Memory B cell (primary cell): ENCODE results near the gene SDHA.
"Not testable (repeated sequence)": the region's sequence is repeated elsewhere in the genome, so short reads cannot be mapped to it uniquely, and the experiment has no call there.

Source experiments
- ATAC-seq: fragments of 150-1000 bp; cut with Tn5 transposase; 2 replicates; pipeline ENCODE4 v1.10.0; 2021; ENCODE audit warnings: low read depth, mild to moderate bottlenecking, moderate library complexity
- DNase-seq, 2 donors: peaks; one replicate each; pipeline ENCODE4 v3.0.0; 2022; ENCODE audit warnings: low spot score in 2 of 2
- H3K27ac Mint-ChIP-seq: one replicate; pipeline ENCODE4 v1.8.0; 2022; ENCODE audit warnings: mild to moderate bottlenecking, moderate library complexity, mixed read lengths
- H3K27me3 Mint-ChIP-seq: one replicate; pipeline ENCODE4 v1.8.0; 2022; ENCODE audit warnings: mixed read lengths
- H3K36me3 Mint-ChIP-seq: one replicate; pipeline ENCODE4 v1.8.0; 2022; ENCODE audit warnings: mild to moderate bottlenecking, mixed read lengths
- H3K4me1 Mint-ChIP-seq: one replicate; pipeline ENCODE4 v1.8.0; 2022; ENCODE audit warnings: mixed read lengths
- H3K4me3 Mint-ChIP-seq: one replicate; pipeline ENCODE4 v1.8.0; 2022; ENCODE audit warnings: mild to moderate bottlenecking, moderate library complexity, mixed read lengths
- H3K9me3 Mint-ChIP-seq: one replicate; pipeline ENCODE4 v1.8.0; 2022; ENCODE audit warnings: mixed read lengths

Gene SDHA

GRCh38 chr5:294788-295187 lies 76.7 kb downstream of the SDHA start:
- not testable (repeated sequence) for ATAC-seq, H3K27ac Mint-ChIP-seq, H3K4me3 Mint-ChIP-seq, DNase-seq, H3K4me1 Mint-ChIP-seq, H3K9me3 Mint-ChIP-seq, H3K27me3 Mint-ChIP-seq
- H3K36me3 Mint-ChIP-seq = peaks cover 20% of the 10 kb centered on the region

GRCh38 chr5:296207-296606 lies 78.1 kb downstream of the SDHA start:
- not testable (repeated sequence) for H3K27me3 Mint-ChIP-seq, H3K27ac Mint-ChIP-seq, H3K4me3 Mint-ChIP-seq, H3K9me3 Mint-ChIP-seq, DNase-seq, ATAC-seq
- Mint-ChIP-seq H3K36me3 (peaks cover 18% of the 10 kb centered on the region), H3K4me1 (peaks cover 12% of the 10 kb centered on the region)

- H3K27ac Mint-ChIP-seq, H3K4me3 Mint-ChIP-seq, H3K27me3 Mint-ChIP-seq, DNase-seq, H3K9me3 Mint-ChIP-seq, ATAC-seq: not testable (repeated sequence)
- H3K36me3 Mint-ChIP-seq = peaks cover 10% of the 10 kb centered on the region
- peaks cover 14% of the 10 kb centered on the region for H3K4me1 Mint-ChIP-seq
Observed at GRCh38 chr5:296954-297353, 78.8 kb downstream of the SDHA start.

- H3K9me3 Mint-ChIP-seq, ATAC-seq, H3K4me3 Mint-ChIP-seq, H3K27ac Mint-ChIP-seq, H3K36me3 Mint-ChIP-seq, DNase-seq, H3K27me3 Mint-ChIP-seq: not testable (repeated sequence)
- H3K4me1 Mint-ChIP-seq = peaks cover 16% of the 10 kb centered on the region
Observed at GRCh38 chr5:297448-297847, 79.3 kb downstream of the SDHA start.

GRCh38 chr5:297991-298736 lies 80.0 kb downstream of the SDHA start:
- H3K4me3 Mint-ChIP-seq, ATAC-seq, H3K9me3 Mint-ChIP-seq, H3K36me3 Mint-ChIP-seq, H3K27me3 Mint-ChIP-seq, DNase-seq, H3K27ac Mint-ChIP-seq: not testable (repeated sequence)
- peaks cover 20% of the 10 kb centered on the region for H3K4me1 Mint-ChIP-seq

GRCh38 chr5:298737-299125 lies 80.6 kb downstream of the SDHA start:
- H3K36me3 Mint-ChIP-seq = peaks cover 2% of the 10 kb centered on the region
- peaks cover 20% of the 10 kb centered on the region for H3K4me1 Mint-ChIP-seq
- no peaks in the 10 kb centered on the region for H3K9me3 Mint-ChIP-seq
- H3K4me3 Mint-ChIP-seq = no peak overlapping the region
- ATAC-seq (no peak), DNase-seq (no peak)
- no peaks in the 10 kb centered on the region for H3K27me3 Mint-ChIP-seq
- no peak overlapping the region for H3K27ac Mint-ChIP-seq

- not testable (repeated sequence) for DNase-seq, ATAC-seq, H3K4me3 Mint-ChIP-seq, H3K27me3 Mint-ChIP-seq, H3K36me3 Mint-ChIP-seq, H3K27ac Mint-ChIP-seq, H3K9me3 Mint-ChIP-seq
- peaks cover 20% of the 10 kb centered on the region for H3K4me1 Mint-ChIP-seq
Observed at GRCh38 chr5:299921-300320, 81.8 kb downstream of the SDHA start.

GRCh38 chr5:300691-301435 lies 82.7 kb downstream of the SDHA start:
- not testable (repeated sequence) for ATAC-seq, H3K4me3 Mint-ChIP-seq
- H3K4me1 Mint-ChIP-seq = peaks cover 20% of the 10 kb centered on the region

GRCh38 chr5:302416-302815 lies 84.3 kb downstream of the SDHA start:
- H3K9me3 Mint-ChIP-seq, DNase-seq, H3K4me3 Mint-ChIP-seq, ATAC-seq, H3K27me3 Mint-ChIP-seq: not testable (repeated sequence)
- Mint-ChIP-seq H3K27ac (peak overlapping the region; percentile 75), H3K4me1 (peaks cover 20% of the 10 kb centered on the region), H3K36me3 (peaks cover 14% of the 10 kb centered on the region)

More at GRCh38 chr5:300691-301435, 82.7 kb downstream of the SDHA start:
- not testable (repeated sequence) for H3K27me3 Mint-ChIP-seq, DNase-seq, H3K36me3 Mint-ChIP-seq, H3K9me3 Mint-ChIP-seq
- H3K27ac Mint-ChIP-seq = peak overlapping the region; percentile 75

GRCh38 chr5:302966-303365 lies 84.8 kb downstream of the SDHA start:
- Mint-ChIP-seq H3K4me3 (no peak overlapping the region), H3K36me3 (peaks cover 17% of the 10 kb centered on the region), H3K9me3 (no peaks in the 10 kb centered on the region), H3K4me1 (peaks cover 20% of the 10 kb centered on the region), H3K27ac (peak overlapping the region; percentile 53), H3K27me3 (no peaks in the 10 kb centered on the region)
- no peak for ATAC-seq
- no peak for DNase-seq

- not testable (repeated sequence) for H3K9me3 Mint-ChIP-seq, H3K27me3 Mint-ChIP-seq, ATAC-seq, DNase-seq, H3K4me3 Mint-ChIP-seq
- H3K4me1 Mint-ChIP-seq = peaks cover 20% of the 10 kb centered on the region
- H3K36me3 Mint-ChIP-seq = peaks cover 17% of the 10 kb centered on the region
- H3K27ac Mint-ChIP-seq = peak overlapping the region; percentile 53
Observed at GRCh38 chr5:303741-304140, 85.6 kb downstream of the SDHA start.

- H3K4me3 Mint-ChIP-seq = no peak overlapping the region
- peaks cover 20% of the 10 kb centered on the region for H3K4me1 Mint-ChIP-seq
- DNase-seq (no peak), ATAC-seq (no peak)
- H3K9me3 Mint-ChIP-seq = no peaks in the 10 kb centered on the region
- H3K27ac Mint-ChIP-seq = no peak overlapping the region
- H3K27me3 Mint-ChIP-seq = no peaks in the 10 kb centered on the region
- H3K36me3 Mint-ChIP-seq = peaks cover 15% of the 10 kb centered on the region
Observed at GRCh38 chr5:305050-305449, 86.9 kb downstream of the SDHA start.

- Mint-ChIP-seq H3K4me1 (peaks cover 20% of the 10 kb centered on the region), H3K27me3 (no peaks in the 10 kb centered on the region), H3K36me3 (peaks cover 15% of the 10 kb centered on the region), H3K9me3 (no peaks in the 10 kb centered on the region), H3K27ac (no peak overlapping the region), H3K4me3 (no peak overlapping the region)
- DNase-seq (no peak), ATAC-seq (no peak)
Observed at GRCh38 chr5:305459-305858, 87.3 kb downstream of the SDHA start.

- Mint-ChIP-seq H3K4me1 (peaks cover 16% of the 10 kb centered on the region), H3K4me3 (no peak overlapping the region), H3K9me3 (no peaks in the 10 kb centered on the region), H3K36me3 (peaks cover 17% of the 10 kb centered on the region), H3K27ac (no peak overlapping the region), H3K27me3 (no peaks in the 10 kb centered on the region)
- ATAC-seq (no peak), DNase-seq (no peak)
Observed at GRCh38 chr5:306011-306805, 88.1 kb downstream of the SDHA start.
